Measurements from ENCODE around the gene RNF26.

The RNF26 gene

DNA sequence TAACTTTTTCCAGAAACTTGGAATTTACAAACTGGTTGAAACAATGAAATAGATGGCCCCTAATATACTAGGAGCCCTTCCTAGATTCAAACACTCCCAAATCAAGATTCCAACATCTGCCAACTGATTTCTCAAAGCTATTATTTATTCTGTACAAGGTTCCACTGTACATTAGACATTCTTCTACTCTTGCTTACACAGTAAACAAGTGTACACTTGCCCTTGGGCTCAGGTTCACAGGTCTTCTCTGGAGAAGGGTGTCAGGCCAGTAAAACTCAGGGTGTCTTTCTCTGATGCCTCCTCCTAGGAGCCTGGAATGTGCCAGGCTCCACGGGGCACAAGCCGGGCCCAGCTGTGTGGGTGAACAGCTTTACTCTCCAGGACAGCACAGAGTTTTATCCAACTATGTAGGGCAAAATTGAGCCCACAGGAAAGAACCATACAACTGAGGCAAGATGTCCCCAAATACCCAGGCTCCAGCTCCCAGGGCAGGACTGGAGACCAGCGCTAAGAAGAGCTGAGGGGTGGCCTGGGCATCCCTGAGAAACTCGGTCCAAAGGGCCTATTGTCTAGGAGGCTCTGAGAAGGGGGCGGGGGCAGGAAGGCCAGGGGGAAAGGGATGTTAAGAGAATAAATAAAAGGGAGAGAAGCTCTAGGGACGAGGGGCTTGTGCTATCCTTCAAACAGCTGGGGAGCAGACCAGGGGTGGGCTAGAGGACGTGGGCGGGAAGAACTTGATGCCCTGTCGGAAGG lies 20.9 kb downstream of the RNF26 start:
- DNase-seq (ENCODE audit: low read depth, low spot score) = no peak

DNA sequence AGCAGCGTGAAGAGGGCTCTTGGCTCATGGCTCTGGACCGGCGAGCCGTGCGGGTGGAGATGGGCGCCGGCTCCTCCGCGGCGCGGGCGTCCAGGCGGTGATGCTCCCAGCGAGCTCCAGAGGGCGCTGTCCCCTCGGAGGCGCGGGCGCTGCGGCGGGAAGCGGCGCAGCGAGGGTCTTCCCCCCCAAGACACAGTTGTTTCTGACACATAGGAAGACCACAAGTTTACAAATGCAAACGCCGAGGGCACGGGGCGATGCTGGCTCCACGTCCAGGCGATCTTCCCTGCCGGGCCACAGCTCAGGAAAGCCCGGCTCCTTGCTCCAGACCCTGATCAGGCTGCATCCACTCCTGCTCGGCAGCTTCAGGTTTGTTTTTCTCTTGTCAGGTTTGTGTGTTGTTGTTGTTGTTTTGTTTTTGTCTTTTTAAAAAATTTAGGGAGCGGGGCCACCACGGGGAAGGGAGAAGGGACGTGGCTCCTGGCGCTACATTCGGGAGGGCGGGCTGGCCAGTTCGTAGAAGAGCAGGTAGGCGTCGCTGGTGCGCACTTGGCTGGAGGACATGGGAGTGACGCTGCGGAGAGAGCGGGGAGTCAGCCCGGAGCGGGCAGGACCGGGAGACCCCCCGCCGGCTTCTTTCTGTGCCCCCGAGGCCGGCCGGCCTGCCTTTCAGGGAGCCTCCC lies 22.2 kb downstream of the RNF26 start:
- DNase-seq (ENCODE audit: low read depth, low spot score) = no peak

DNA sequence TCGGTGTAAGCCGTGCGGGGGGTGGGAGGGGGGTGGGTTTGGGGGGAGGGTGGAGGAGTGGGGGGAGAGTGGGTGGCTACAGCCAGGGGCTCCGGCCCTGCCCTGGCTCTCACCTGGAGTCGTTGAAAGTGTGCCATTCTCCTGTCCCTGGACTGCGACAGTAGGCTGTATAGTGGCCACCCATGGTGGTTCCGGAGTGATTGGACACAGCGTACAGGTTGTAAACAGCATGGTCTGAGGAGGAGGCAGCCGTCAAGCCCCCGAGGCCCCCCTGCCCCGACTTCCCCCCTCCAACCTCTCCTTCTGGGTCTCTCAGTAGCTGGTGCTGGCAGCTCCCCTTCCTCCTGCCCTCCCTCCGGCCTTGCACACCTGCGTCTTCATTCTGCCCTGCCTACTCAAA lies 22.7 kb downstream of the RNF26 start:
- no peak for DNase-seq (ENCODE audit: low read depth, low spot score)

DNA sequence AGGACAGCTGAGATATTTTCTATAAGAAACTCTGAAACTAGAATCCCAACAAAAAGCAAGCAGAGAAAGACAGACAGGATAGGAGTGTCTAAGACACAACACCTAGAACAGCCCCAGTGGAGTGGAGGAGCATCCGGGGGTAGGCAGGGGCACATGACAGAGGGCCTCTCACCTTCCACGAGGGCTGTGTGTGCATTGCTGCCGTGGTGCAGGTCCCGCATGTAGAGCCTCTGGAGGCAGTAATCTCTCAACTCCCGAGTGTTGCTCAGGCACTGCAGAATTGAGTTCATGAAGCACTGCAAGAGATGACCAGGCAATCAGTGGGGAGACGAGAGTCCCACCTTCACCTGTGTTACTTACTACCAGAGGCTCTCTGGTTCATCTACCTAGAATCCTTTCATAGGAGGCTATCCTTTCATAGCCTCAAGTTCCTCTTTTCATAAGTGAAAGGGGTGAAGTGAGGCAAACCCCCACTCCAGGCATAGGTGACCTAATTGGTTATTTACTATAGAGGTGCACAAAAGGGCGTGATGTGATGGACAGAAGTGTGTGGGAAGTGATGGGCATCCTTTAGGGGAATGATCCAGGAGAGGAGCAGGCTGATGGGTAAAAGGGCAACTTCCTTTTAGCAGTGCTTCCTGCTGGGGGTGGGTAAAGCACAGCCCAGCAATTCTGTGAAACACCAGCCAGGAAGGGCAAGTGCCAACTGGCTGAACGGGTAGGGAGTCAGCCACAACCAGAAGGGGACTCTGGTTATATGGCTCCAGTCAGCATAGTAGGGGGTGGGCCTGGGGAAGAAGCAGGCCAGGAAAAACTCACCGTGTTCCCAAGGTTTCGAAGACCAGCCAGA lies 25.3 kb downstream of the RNF26 start:
- no peak for DNase-seq (ENCODE audit: low read depth, low spot score)

DNA sequence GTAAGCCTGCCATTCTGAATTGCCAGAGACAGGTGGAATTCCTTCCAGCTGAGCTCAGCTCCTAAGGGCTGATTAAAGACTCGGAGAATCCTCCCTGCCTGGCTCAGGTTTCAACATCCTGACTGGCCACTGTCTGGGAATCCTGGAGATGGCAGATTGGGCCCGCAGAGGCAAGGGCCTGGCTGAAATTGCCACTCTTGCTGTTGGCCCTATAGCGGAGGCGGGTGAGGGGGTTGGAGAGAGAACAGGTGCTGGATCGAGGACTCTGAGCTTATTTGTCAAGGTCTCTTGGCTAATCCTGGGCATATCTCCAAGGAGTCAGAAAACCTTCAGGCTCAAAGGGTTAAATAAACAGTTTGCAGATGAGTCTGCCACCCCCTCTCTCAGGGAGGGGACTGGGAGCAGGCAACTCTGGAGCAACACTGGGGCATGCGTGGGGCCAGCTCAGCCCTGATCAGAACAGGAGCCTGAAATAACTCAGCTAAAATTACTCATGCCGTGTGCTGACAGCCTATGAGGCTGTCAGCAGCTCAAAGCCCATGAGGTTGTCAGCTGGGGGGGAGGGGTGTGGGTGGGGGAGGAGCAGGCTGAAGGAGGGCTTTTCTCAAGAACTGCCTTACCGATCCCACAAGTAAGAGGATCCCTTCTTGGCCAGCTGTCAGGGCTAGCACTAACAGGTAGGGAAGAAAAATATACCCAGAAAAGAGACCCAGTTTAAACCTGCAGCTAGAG lies 26.9 kb downstream of the RNF26 start:
- no peak for DNase-seq (ENCODE audit: low read depth, low spot score)

DNA sequence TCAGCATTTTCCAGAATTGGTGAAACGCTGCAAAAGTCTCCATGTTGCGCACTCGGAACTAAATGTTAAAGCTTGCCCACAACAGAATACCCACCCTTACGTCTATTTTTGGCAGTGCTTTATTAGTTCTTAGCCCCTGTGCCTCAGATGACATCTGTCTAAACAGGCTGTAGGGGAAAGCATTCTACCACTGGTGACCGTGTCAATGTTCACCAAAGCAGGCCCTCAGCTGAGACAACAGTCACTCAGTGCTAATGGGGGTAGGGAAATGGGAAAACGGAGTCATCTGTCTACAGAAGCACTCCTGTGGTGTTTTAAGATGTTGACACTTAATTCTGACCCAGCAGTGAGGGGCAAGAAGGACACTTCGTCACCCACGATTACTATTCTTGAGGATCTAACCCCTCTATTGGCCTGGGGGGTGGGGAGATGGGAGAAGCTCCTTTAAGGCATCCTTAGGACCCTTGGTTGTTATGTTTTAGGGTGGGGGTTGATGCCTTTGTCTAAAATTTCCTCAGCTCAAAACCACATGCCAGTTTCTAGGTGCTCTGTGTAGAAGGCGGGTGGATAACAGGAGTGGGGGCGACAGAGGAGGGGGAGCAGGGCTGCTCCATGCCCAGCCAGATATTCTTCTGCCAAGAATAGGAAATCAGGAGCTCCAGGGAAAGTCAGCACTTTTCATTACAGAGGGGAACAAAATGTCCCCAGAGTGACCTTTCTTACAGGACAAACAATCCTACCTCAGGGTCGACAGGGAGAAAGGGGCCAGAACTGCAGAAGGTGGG lies 27.8 kb downstream of the RNF26 start:
- no peak for DNase-seq (ENCODE audit: low read depth, low spot score)

DNA sequence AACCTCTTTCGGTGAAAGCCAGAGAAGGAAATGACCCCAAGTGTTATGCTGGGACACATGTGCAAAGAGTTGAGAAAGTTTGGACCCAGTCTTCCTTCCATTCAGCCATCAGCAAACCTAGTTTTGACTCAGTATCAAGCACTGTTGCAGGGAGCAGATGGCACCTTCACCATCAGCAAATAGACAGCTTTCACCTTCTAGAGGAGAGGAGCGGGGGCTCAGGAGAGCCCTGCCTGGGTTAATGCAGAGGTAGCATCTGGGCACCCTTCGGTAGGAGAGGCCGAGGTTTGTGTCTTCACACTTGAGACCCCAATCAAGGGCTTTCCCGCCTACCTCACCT lies 28.4 kb downstream of the RNF26 start:
- no peak for DNase-seq (ENCODE audit: low read depth, low spot score)

DNA sequence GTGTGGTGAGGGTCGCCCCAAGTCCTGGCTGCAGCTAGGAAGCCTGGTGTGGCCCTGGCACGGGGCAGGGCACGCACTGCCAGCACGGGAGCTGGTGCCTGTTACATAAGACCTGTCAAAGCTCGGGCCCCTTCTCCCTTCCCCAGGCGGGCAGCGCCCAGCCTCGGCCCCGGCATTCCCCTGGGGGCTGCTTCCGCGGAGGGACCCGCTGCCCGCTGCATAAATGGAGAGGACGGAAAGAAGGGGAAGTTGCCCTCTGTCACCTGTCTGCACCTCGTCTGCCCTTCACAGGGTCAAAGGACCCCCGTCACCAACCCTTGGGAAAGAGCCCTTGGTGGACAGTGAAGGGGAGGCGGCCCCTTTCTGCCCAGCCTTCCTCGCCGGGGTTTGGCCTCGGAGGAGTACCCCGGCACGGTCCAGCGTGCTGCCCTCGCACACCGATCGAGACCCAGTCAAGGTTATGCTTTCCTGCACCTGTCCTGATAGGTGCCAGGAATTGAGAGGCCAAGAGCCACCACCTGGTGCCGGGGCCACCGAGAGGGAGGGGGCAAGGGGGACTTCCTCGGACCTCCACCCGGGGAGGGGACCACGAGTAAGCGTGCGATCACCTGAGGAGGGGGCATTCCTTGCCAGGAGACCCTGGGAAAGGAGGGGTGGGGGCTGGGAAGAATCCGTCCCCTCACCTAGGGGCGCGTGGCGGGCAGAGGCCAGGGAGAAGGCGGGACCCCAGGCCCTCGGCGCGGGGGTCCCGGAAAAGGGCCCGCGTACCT lies 28.9 kb downstream of the RNF26 start:
- DNase-seq (ENCODE audit: low read depth, low spot score) = no peak

DNA sequence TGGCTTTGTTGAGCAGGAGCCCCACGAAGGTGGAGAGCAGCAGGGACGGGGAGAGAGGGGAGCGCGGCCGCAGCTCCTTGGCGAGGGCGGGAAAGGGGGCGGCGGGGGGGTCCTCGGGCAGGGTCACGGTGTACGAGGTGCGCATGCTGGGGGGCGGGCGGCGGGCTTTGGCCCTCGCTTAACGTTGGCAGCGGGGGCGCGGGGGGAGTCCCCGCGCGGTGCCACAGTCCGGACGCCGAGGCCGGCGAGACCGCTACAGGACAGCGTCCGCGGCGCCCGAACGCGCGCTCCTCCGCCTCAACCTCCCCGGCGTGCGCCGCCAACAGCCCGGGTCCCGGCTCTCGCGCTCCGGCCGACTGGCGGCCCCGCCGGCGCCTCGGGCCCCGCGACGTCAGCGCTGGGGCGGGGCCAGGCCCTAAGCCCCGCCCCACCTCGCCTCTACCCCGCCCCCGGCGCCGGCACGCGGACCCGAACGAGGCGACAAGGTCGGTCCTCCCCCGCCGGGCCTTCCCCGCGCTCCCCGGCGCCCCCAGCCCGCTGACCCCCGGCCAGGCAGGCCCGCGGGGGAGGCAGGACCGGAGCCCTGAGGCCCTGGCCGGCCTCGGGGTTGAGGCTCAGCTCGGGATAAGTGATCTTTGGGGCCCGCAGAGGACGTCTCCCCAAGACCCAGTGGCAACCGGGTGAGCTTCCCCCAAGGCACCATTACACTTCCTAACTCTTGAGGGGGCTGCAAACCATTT lies 29.7 kb downstream of the RNF26 start:
- no peak for DNase-seq (ENCODE audit: low read depth, low spot score)

DNA sequence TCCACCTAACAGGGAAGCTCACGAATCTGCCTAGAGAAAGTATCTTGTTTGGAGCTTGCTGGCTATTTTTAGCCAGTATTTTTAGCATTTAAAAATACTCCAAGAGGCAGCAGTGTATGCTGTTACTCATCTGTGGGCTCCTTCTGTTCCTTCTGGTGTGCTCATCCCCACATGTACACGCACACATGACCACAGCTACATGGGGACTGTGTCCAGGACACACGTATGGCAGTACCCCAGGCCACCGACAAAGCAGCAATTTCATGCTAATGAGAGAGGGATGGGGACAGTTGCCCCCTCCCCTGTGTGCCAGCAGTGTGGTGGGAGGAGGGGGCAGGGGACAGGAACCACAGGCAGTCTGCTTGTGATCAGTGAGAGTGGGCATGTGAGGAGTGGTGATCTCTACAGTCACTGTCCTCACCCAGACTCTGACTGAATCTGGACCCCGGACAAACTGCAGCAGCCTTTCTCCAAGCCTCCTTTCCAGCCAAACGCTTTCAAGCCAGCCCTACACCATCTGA lies 30.8 kb downstream of the RNF26 start:
- DNase-seq (ENCODE audit: low read depth, low spot score) = no peak

DNA sequence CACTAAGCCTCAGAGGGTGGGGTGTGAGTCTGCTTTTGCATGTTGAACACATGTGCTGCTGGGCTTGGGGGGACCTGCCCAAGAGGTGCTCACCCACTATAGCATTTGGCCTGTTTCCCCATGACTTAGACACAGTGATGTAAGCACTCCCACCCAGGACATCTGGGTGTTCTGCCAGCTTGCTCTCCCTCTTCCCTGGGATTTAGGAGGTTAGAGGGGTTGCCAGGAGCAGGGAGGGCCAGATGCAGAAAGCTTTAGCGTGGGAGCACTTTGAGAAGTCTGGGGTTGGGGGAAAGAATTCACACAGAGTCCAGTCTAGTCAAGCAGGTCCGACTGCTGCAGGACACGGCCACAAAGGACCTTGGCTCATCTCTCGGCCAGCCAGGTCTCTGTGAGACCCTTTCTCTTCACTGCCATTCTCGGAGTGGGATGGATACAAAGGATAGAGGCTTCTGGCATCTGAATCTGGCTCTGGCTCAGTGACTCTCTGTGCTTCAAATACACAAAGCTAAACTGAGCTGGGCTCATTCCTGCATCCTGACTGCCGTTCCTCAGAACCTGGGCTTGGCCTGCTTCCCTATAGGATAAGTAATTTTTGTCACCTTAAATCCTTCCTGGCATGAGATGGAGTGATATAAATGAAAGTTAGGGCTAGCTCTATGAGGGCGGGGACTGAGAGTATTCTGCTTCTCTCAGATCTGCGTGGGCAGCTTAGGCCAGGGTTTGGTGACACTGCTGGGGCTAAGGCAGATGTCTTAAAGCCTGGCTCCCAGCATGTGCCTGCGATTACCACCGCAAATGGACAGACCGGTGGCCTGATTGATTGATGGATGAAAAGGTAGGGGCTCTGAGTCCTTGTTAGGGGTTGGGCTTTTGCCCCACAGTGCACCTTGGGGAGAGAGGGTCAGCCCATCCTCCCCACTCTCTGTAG lies 32.6 kb downstream of the RNF26 start:
- no peak for DNase-seq (ENCODE audit: low read depth, low spot score)

DNA sequence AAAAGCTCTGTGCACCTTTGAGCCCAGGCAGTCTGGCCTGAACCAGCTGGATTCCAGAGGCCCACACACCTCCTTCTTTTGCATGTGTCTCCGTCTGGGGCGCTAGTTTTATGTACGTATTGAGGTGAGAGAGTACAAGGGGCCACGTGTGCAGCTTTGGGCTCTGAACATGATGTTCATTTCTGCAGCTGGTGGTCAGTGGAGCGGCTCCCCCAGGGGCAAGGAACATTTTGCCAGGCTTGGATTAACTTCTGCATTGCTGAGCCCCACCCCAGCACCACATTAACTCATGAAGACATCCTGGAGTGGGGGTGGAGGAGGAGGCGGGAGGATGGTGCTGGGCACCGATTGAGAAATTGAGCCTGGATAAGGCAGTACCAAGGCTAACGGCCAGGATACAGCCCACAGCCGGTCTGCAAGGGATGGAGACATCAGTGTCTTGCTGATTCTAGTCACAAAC lies 33.4 kb downstream of the RNF26 start:
- no peak for DNase-seq (ENCODE audit: low read depth, low spot score)

DNA sequence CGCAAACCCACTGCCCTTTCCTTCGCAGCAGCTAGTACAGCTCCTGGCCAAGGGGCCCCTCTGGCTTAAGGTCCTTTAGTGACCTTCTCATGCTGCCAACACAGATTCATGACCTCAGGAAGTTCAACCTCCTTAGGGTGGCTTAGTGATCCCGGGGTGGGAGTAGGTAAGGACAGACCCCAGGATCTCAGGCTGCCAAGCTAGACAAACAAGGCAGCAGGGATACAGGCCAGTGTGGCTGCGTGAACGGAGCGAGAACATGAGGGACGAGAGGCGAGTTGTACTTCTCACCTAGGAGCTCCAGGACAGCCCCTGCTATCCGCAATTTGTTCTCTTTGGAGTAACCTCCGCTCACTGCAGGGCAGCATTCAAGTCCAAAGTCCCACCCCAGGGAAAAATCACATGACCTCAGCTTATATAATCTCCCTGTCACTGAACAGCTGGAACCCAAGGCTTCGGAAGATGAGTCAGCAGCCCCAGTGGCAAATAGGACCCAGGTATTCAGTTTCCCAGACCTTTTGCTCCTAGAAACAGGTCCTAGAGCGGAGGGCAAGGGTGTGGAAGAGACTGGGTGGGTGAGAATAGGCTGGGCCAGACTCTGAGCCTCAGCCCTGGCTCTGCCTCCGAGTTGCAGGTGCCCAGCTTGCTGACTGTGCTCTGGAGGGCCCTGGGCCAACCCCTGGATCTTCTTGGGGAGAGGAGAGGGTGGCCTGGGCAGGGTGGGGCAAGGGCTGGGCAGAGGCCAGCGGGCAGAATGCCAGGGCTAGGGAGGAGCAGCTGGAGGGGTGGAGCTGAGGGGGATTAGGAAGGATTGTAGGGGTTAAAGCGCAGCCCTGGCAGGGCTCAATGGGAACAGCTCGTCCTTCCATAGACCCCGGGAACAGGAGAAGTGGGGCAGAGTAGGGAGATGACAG lies 34.1 kb downstream of the RNF26 start:
- no peak for DNase-seq (ENCODE audit: low read depth, low spot score)

DNA sequence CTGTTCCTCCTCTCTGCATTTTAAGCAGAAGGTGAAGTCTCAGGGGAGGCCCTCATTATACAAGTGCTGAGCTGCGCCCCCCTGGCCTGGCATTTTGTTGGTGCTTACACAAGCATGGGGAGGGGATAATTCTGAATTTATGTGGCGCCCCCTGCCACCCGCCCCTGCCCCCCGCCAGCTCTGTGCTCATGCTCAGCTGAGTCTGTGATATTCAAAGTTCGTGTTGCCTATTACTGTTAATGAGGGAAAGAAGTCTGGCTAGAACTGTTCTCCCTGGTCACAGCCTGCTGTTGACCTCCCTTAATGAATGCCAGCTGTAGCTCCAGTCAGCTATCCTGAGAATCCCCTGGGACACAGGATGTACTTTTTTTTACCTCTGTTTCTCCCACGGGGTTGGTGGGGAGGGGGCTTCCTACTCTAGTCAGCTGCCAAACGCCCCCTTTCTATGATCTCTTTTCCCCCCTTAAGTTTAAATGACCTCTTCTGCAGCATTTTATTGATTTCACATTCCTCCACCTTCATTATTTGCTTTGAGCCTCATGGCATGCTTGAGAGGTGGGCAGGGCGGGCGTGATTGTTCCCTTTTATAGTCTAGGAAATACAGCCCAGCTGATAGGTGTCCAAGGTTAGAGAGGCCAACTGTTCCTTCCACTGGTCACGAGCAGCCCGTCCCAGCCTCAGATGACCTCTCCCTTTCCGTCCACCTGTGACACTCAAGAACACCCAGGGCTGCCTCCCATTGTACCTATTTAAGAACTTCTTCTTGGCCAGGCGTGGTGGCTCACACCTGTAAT lies 35.0 kb downstream of the RNF26 start:
- DNase-seq (ENCODE audit: low read depth, low spot score) = no peak

DNA sequence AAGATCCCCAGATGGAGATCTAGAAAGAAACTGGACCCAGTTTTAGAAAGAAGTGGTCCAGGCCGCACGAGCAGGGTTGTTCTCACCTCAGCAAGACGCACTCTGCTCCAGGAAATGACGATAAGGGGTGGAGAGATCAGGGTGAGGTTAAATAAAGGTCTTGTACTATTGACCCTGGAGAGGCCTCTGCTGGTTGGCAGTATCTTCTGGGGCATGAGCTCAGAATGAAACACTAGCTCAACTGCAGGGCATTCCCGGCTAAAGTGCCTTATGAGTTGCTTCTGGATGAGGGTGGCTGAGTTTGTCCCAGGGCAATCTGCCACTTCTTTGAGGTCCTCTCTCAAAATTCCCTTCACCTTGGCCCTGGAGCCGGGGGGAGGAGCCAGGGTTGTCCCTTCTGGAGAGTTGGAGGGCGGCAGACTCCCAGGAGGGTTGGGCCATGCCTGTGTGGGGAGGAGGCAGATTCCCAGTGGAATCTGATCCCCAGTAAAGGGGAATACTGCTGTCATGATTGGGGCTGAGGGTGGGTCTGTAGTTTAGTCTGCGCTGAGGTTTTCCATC lies 36.2 kb downstream of the RNF26 start:
- DNase-seq (ENCODE audit: low read depth, low spot score) = no peak

DNA sequence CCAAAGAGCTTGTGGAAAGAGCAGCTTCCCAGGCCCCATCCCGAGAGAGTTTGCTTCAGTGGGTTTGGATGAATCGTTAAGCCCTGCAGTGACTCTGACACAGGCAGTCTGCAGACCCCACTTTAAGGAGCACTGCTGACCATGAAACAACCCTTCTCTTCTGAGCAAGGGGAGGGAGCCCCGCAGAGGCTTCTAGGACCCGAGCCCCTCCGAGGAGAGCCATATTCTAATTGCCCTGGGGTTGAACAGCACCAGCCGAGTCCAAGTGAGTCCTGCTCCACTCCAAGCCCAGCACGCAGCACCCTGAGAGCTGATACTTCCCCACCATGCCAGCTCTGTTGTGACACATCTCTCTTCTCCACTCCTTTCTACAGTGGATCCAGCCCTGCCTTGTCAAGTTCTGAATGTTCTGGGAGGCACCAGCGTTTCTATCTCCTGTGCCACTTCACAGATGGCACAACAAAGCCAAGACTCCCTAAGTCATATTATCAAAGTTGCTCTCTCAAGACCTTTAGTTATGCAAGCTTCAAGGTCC lies 36.8 kb downstream of the RNF26 start:
- DNase-seq (ENCODE audit: low read depth, low spot score) = no peak
